Left lobe of liver (tissue), 2 donors: Measurements from ENCODE around the gene SLC17A5. TPM values are rescaled to one million over a fixed set of nuclear protein-coding genes. Genes with fewer than 3 reads are reported as not detected.
A peak's percentile ranks its signal among the peaks of the same experiment; 100 is the strongest.
"Not testable (repeated sequence)": the region's sequence is repeated elsewhere in the genome, so short reads cannot be mapped to it uniquely, and the experiment has no call there.

Experiments
- ATAC-seq: fragments of 200-7000 bp; cut with Tn5 transposase; one replicate; pipeline ENCODE4 v1.9.1; 2020; ENCODE audit warnings: mild to moderate bottlenecking, moderate library complexity
- DNase-seq: peaks from one replicate; pipeline ENCODE4 v3.0.0-alpha.2; 2020; ENCODE audit warnings: low spot score
- total RNA-seq: library from RNA; stranded (reverse); gene quantifications from one replicate; pipeline ENCODE4 v1.2.1, GENCODE V29; 2021
- donor health status: DM: no; HTN: no; CAD: no; lungs with moderate emphysema.
- donor health status: DM: no; HTN: yes; CAD: no.

The SLC17A5 gene
- total RNA-seq, 1 donor from 2014 or later: 10.0 TPM

DNA sequence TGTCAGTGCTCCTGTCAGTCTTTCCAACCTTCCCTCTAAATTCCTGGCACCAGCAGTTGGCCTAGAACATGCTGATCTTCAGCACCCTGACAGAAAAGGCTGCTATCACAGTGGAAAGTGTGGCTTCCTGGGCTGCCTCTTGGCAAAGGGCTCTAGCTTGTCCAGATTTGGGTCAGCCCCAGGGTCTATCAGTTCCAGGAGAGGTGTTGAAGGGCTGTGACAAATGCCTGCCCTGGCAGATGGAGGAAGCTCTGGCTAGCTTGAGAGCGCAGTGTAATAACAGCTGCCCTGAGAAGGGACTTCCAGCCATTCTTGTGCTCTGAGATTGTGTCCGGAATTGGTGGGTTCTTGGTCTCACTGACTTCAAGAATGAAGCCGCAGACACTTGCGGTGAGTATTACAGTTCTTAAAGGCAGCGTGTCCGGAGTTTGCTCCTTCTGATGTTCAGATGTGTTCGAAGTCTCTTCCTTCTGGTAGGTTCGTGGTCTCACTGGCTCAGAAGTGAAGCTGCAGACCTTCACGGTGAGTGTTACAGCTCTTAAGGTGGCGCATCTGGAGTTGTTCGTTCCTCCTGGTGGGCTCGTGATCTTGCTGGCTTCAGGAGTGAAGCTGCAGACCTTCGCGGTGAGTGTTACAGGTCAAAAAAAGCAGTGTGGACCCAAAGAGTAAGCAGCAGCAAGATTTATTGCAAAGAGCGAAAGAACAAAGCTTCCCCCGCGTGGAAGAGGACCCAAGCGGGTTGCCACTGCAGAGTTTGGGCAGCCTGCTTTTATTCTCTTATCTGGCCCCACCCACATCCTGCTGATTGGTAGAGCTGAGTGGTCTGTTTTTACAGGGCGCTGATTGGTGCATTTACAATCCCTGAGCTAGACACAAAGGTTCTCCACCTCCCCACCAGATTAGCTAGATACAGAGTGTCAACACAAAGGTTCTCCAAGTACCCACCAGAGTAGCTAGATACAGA, 82.3 kb downstream of the SLC17A5 start:
- ATAC-seq (peak; percentile 58), DNase-seq (peak; percentile 65)

DNA sequence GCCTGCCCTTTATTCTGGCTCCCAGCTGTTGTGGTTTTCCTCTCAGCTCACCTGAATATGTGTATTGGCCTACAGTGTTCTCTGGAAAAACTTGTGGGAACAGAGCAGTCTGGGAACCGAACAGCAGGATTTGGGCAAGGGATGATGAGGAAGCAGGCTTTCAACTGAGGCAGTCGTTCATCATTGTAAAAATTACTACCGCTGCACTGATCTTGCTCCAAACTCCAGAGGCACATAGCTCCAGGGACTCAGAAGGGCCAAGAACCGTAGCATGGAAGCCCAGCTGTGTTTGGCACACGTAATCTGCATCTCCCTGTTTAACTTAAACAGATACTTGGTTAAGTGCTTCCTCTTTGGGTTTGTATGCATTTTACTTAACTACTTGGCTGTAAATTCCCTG, 84.7 kb downstream of the SLC17A5 start:
- ATAC-seq: no peak
- DNase-seq: no peak

DNA sequence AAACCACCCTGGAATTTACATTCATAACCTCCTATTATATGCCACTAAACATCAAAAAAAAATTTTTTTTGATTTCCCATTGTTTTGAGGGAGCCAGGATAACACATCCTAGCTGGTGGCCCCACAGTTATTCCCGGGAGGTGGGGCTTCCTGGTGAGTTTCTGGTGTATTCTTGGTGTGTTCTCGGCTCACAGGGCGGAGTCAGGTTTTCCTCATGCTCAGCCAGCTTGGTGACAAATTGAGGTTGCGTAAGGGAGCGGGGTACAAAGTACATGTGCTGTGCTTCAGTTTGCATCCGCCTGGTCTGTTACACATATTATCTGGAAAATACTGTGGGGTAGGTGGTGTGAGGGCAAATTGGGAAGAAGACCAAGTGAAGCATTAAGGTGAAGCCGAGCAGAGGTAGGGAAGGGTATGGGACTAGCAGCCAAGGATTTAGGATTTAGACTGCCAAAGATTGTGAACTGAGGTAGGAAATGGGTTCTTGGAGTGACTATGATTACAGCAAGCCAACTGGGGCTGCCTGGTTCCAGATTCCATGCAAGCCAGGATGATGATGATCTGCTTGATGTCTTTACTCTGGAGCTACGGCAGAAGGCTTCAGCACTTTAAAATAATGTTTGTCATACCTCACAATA, 86.7 kb downstream of the SLC17A5 start:
- ATAC-seq: peak; percentile 86
- peak; percentile 94 for DNase-seq

DNA sequence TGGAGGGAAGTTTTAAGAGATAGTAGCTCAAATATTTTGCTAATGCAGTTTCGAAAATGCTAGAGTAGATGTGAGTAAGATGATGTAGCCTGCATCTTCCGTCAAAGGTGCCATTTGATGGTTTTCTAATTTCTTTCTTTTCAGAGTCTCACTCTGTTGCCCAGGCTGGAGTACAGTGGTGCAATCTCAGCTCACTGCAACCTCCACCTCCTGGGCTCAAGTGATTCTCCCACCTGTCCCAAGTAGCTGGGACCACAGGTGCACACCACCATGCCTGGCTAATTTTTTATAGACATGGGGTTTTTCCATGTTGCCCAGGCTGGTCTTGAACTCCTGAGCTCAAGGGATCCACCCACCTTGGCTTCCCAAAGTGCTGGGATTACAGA, 87.3 kb downstream of the SLC17A5 start:
- not testable (repeated sequence) for DNase-seq, ATAC-seq

- ATAC-seq: no peak
- no peak for DNase-seq
Measured at GRCh38 chr6:73565767-73566485, 87.9 kb downstream of the SLC17A5 start.

DNA sequence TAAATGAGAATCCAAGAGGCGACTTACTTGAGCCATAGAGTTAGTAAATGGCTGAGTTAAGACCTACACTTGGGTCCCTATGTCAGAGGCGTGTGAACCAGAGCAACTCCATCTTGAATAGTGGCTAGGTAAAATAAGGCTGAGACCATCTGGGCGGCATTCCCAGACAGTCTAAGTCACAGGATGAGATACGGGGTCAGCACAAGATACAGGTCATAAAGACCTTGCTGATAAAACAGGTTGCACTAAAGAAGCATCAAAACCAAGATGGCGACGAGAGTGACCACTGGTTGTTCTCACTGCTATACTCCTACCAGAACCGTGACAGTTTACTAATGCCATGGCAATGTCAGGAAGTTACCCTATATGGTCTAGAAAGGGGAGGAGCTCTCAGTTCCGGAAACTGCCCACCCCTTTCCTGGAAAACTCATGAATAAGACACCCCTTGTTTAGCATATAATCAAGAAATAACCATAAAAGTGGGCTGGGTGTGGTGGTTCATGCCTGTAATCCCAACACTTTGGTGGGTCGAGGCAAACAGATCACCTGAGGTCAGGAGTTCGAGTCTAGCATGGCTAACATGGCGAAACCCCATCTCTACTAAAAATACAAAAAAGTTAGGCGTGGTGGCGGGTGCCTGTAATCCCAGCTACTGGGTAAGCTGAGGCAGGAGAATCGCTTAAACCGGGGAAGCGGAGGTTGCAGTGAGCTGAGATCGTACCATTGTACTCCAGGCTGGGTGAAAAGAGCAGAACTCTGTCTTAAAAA, 89.0 kb downstream of the SLC17A5 start:
- ATAC-seq: no peak
- no peak for DNase-seq

- ATAC-seq (no peak), DNase-seq (no peak)
Measured at GRCh38 chr6:73562558-73562957, 91.2 kb downstream of the SLC17A5 start.

- no peak for DNase-seq
- ATAC-seq: no peak
Measured at GRCh38 chr6:73560853-73561407, 92.9 kb downstream of the SLC17A5 start.

- no peak for DNase-seq
- peak; percentile 83 for ATAC-seq
Measured at GRCh38 chr6:73560182-73560732, 93.5 kb downstream of the SLC17A5 start.

GRCh38 chr6:73559399-73559794, 94.4 kb downstream of the SLC17A5 start:
- not testable (repeated sequence) for ATAC-seq, DNase-seq

GRCh38 chr6:73558624-73559398, 95.0 kb downstream of the SLC17A5 start:
- DNase-seq: no peak
- ATAC-seq: no peak

- DNase-seq (no peak), ATAC-seq (no peak)
Measured at GRCh38 chr6:73556836-73557235, 97.0 kb downstream of the SLC17A5 start.

- ATAC-seq, DNase-seq: not testable (repeated sequence)
Measured at GRCh38 chr6:73555380-73555949, 98.3 kb downstream of the SLC17A5 start.

DNA sequence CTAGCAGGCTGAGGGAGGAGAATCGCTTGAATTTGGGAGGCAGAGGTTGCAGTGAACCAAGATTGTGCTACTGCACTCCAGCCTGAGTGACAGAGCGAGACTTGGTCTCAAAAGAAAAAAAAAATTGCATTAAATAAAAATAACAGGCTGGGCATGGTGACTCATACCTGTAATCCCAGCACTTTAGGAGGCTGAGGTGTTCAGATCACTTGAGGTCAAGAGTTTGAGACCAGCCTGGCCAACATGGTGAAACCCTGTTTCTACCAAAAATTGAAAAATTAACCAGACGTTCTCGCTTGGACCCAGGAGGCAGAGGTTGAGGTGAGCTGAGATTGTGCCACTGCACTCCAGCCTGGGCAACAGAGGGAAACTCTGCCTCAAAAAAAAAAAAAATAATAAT, 102.7 kb downstream of the SLC17A5 start:
- not testable (repeated sequence) for DNase-seq, ATAC-seq

DNA sequence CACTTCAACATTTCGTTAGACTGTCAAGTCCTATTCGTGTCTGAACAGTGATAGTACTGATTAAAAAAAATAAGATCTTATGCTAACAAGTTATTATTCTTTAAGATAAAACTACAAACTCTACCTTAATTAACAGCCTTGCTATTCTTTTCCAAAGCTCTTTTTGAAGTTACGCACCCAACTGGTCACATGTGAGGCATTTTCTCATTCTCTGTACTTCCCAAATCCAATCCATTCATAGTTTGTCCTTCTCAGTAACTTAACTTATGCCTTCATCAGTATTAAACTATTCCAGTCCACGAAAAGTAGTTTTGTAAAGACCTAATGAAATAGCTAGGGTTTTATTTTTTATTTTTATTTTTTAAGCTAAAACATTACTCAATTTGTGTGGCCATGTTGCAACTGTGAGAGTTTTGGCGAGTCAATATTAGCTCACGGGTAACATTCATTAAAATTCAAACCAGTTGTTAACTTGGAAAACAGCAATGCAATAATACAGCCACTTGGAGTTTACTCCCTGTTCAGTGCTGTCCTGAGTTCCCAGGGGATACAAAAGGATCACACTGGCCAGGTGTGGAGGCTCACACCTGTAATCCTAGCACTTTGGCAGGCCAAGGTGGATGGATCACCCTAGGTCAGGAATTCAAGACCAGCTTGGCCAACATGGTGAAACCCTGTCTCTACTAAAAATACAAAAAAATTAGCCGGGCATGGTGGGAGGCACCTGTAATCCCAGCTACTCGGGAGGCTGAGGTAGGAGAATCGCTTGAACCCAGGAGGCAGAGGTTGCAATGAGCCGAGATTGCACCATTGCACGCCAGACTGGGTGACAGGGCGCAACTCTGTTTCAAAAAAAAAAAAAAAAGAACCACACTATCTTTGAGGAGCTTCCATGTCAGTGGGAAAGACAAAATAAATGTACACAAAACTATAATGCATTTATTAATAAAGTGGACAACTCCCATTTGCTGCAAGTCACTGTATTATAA, 105.0 kb downstream of the SLC17A5 start:
- ATAC-seq (peak; percentile 93), DNase-seq (peak; percentile 74)

- DNase-seq (no peak), ATAC-seq (no peak)
Measured at GRCh38 chr6:73547036-73547435, 106.8 kb downstream of the SLC17A5 start.
